ENCODE measurements around the gene ELSPBP1.
"Not testable (repeated sequence)": the region's sequence is repeated elsewhere in the genome, so short reads cannot be mapped to it uniquely, and the experiment has no call there.

DNA sequence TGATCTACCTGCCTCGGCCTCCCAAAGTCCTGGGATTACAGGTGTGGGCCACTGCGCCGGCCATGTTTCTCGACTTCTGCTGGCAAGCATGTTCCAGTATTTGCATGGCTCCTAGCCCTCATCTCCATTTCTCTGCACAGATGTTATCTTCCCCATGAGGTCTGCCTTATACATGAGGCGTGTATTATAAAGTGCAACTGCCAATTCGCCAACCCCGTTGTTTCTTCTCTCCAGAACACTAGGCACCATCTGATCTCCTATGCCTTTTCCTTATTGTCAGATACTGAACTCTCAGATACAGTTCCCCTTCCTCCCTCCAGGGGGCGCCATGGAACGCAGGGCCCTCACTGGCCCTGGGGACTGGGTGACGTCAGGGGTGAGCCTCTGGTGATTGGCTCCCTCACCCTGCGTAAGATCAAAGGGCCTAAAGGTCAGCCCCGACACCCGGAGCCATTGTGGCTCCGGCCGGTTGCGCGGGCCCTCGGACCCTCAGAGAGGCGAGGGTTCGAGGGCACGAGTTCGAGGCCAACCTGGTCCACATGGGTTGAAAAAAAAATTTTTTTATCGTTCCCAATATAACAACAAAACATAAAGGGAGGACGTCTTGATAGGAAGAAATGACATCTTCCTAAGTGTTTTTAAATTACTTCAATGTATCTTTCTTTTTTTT lies 44.4 kb upstream of the ELSPBP1 start:
- TF ChIP-seq, protein P1, sequence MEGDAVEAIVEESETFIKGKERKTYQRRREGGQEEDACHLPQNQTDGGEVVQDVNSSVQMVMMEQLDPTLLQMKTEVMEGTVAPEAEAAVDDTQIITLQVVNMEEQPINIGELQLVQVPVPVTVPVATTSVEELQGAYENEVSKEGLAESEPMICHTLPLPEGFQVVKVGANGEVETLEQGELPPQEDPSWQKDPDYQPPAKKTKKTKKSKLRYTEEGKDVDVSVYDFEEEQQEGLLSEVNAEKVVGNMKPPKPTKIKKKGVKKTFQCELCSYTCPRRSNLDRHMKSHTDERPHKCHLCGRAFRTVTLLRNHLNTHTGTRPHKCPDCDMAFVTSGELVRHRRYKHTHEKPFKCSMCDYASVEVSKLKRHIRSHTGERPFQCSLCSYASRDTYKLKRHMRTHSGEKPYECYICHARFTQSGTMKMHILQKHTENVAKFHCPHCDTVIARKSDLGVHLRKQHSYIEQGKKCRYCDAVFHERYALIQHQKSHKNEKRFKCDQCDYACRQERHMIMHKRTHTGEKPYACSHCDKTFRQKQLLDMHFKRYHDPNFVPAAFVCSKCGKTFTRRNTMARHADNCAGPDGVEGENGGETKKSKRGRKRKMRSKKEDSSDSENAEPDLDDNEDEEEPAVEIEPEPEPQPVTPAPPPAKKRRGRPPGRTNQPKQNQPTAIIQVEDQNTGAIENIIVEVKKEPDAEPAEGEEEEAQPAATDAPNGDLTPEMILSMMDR (IDR thresholded peaks at IDR 0.05), result peak in 3 of 12 donors; percentile 22 to 39 (median 29)
- TF ChIP-seq POLR2A (IDR thresholded peaks at IDR 0.05), result not testable (repeated sequence)
